Smooth muscle cell (in vitro differentiated cells): ENCODE results near the gene PAPSS2. TPM values are rescaled to one million over a fixed set of nuclear protein-coding genes. Genes with fewer than 3 reads are reported as not detected.

ENCODE experiments used
- DNase-seq: peaks from one replicate; lab custom pipeline; 2025; ENCODE audit not compliant: unreplicated experiment; lab: John Stamatoyannopoulos, UW
- H2AFZ ChIP-seq: fragments of 200-600 bp; sonication (generic); 2 replicates; pipeline ENCODE4 v1.6.0; 2016; ENCODE audit warnings: antibody characterized with exemption, low read depth, mild to moderate bottlenecking
- H3F3A ChIP-seq: fragments of 200-600 bp; sonication (generic); 2 replicates; pipeline ENCODE4 v1.6.0; 2017; ENCODE audit warnings: antibody characterized with exemption, low read depth
- H3K27ac ChIP-seq: fragments of 200-600 bp; sonication (generic); 2 replicates; pipeline ENCODE4 v1.5.1; 2016; ENCODE audit warnings: low read depth, mild to moderate bottlenecking
- H3K27me3 ChIP-seq: fragments of 200-600 bp; sonication (generic); 2 replicates; pipeline ENCODE4 v1.6.1; 2016; ENCODE audit warnings: low read depth, mild to moderate bottlenecking
- H3K36me3 ChIP-seq: fragments of 200-600 bp; sonication (generic); 2 replicates; pipeline ENCODE4 v1.5.1; 2016; ENCODE audit warnings: low read depth
- H3K4me1 ChIP-seq: fragments of 200-600 bp; sonication (generic); 2 replicates; pipeline ENCODE4 v1.5.1; 2016; ENCODE audit warnings: low read depth
- H3K4me2 ChIP-seq: fragments of 200-600 bp; sonication (generic); 2 replicates; pipeline ENCODE4 v1.6.0; 2016; ENCODE audit warnings: mild to moderate bottlenecking
- H3K4me3 ChIP-seq: fragments of 200-600 bp; sonication (generic); 2 replicates; pipeline ENCODE4 v1.5.1; 2016; ENCODE audit warnings: mild to moderate bottlenecking
- H3K79me2 ChIP-seq: fragments of 200-600 bp; sonication (generic); 2 replicates; pipeline ENCODE4 v1.6.0; 2016; ENCODE audit warnings: low read depth, mild to moderate bottlenecking
- H3K9ac ChIP-seq: fragments of 200-600 bp; sonication (generic); 2 replicates; pipeline ENCODE4 v1.6.0; 2016; ENCODE audit warnings: low read depth
- H3K9me3 ChIP-seq: fragments of 200-600 bp; sonication (generic); replicated peaks from 2 replicates; pipeline ENCODE4 v1.5.1; 2016; ENCODE audit warnings: low read depth
- H4K20me1 ChIP-seq: fragments of 200-600 bp; sonication (generic); 2 replicates; pipeline ENCODE4 v1.6.0; 2016; ENCODE audit warnings: low read depth
- CTCF ChIP-seq: fragments of 200-600 bp; sonication (generic); IDR thresholded peaks from 2 replicates; pipeline ENCODE4 v1.5.1; 2017; ENCODE audit warnings: borderline replicate concordance, mild to moderate bottlenecking, antibody characterized with exemption; ENCODE audit not compliant: insufficient read depth, poor library complexity, severe bottlenecking
- WGBS: methylation state at CpG from one replicate; pipeline ENCODE4 v1.1.7; 2016; ENCODE audit warnings: low lambda C conversion rate; 5-methylcytosine and 5-hydroxymethylcytosine counted together
- polyA plus RNA-seq: library from polyadenylated mRNA; unstranded; fragments of >200 nt; fragmentation: Nextera tagmentation; extraction: Ambion mirVana; gene quantifications from 2 replicates; pipeline ENCODE4 v1.2.1, GENCODE V29; 2016
- total RNA-seq: library from RNA; depleted of rRNA; stranded (reverse); fragments of >200 nt; gene quantifications from 2 replicates; pipeline ENCODE4 v1.2.3, GENCODE V29; 2014

PAPSS2 gene
- total and polyA plus RNA-seq, 2 experiments from 2014 or later, result 96.1 to 105 TPM

GRCh38 chr10:87658858-87659555 is 671 bp upstream of the PAPSS2 start:
- Histone ChIP-seq H3K4me1 (peaks cover 9% of the 10 kb centered on the region), H3K79me2 (peaks cover 30% of the 10 kb centered on the region), H2AFZ (peak overlapping the region; percentile 26), H3K9ac (no peak overlapping the region), H3K4me2 (peak overlapping the region; percentile 94), H4K20me1 (peaks cover 5% of the 10 kb centered on the region), H3K27me3 (no peaks in the 10 kb centered on the region), H3K36me3 (no peaks in the 10 kb centered on the region), H3K9me3 (no peaks in the 10 kb centered on the region), H3F3A (peaks cover 25% of the 10 kb centered on the region), H3K27ac (no peak overlapping the region), H3K4me3 (peak overlapping the region; percentile 92)
- no peak for DNase-seq
- 63% methylated on average over 13 of the region's 15 CpGs for WGBS
- no peak for TF ChIP-seq CTCF

- 19% methylated on average over 12 of the region's 12 CpGs for WGBS
- no peak for DNase-seq
- peak overlapping the region; percentile 94 for H3K4me2 ChIP-seq
- H3K36me3 ChIP-seq, result no peaks in the 10 kb centered on the region
- peaks cover 9% of the 10 kb centered on the region for H3K4me1 ChIP-seq
- no peaks in the 10 kb centered on the region for H3K27me3 ChIP-seq
- H3F3A ChIP-seq, result peaks cover 25% of the 10 kb centered on the region
- peaks cover 14% of the 10 kb centered on the region for H4K20me1 ChIP-seq
- no peak for TF ChIP-seq CTCF
- no peaks in the 10 kb centered on the region for H3K9me3 ChIP-seq
- peak overlapping the region; percentile 26 for H2AFZ ChIP-seq
- H3K4me3 ChIP-seq, result peak overlapping the region; percentile 92
- peak overlapping the region; percentile 89 for H3K9ac ChIP-seq
- H3K79me2 ChIP-seq, result peaks cover 46% of the 10 kb centered on the region
- H3K27ac ChIP-seq, result peak overlapping the region; percentile 98
Observed at GRCh38 chr10:87660484-87661133, 931 bp downstream of the PAPSS2 start.

- no peak overlapping the region for H2AFZ ChIP-seq
- no peaks in the 10 kb centered on the region for H3K36me3 ChIP-seq
- H3K9ac ChIP-seq, result peak overlapping the region; percentile 89
- H4K20me1 ChIP-seq, result peaks cover 25% of the 10 kb centered on the region
- peak overlapping the region; percentile 98 for H3K27ac ChIP-seq
- H3K9me3 ChIP-seq, result no peaks in the 10 kb centered on the region
- H3K79me2 ChIP-seq, result peaks cover 61% of the 10 kb centered on the region
- H3K4me1 ChIP-seq, result peaks cover 9% of the 10 kb centered on the region
- no peak for TF ChIP-seq CTCF
- peak overlapping the region; percentile 94 for H3K4me2 ChIP-seq
- DNase-seq, result no peak
- H3F3A ChIP-seq, result peaks cover 20% of the 10 kb centered on the region
- WGBS, result 56% methylated on average over 6 of the region's 6 CpGs
- peak overlapping the region; percentile 92 for H3K4me3 ChIP-seq
- no peaks in the 10 kb centered on the region for H3K27me3 ChIP-seq
Observed at GRCh38 chr10:87661861-87662785, 2.4 kb downstream of the PAPSS2 start.
